GM20000 (cell line): ENCODE results near the gene MINDY3.

ENCODE experiments used
- DNase-seq: peaks from one replicate; pipeline ENCODE4 v3.0.0; 2012; ENCODE audit warnings: low spot score
- TF ChIP-seq, protein P1 (sequence below): IDR thresholded peaks from 2 replicates; pipeline ENCODE4 v1.5.1; 2012; ENCODE audit warnings: mild to moderate bottlenecking, control low read depth; ENCODE audit errors: extremely low read depth, missing control alignments

The MINDY3 gene

DNA sequence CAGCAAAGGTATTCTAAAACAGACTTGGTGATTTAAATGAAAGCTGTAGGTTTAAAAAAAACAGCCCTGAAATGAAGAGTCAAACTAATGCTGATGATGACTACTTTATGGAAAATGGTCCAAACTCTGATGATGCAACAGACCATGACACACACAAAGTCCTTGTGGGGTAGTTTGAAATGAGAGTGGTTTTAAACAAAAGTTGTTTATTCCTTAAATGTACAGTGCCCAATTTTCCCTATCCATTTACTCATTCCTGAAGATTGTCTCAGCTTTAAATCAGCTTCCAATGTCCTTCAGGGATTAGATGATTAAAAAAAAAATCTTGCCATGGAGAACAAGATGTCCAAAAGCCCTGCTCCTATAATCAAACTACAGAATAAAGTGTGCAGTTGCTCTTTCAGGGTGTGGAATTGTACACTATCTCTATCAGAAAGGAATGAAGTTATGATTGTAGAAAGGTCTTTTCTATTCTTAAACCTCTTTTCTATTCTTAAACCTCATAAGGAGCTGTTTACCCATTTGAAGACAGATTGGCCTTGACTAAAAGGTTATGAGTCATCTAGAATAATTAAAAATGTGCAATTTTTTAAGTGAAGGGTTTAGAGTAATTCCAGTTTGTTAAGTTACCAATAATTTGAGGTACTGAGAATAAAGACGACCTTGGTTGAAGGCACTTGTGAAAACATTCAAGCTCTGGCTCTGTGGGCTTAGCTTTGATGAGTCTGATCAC is 70.3 kb downstream of the MINDY3 start:
- DNase-seq, result no peak
- TF ChIP-seq, protein P1, sequence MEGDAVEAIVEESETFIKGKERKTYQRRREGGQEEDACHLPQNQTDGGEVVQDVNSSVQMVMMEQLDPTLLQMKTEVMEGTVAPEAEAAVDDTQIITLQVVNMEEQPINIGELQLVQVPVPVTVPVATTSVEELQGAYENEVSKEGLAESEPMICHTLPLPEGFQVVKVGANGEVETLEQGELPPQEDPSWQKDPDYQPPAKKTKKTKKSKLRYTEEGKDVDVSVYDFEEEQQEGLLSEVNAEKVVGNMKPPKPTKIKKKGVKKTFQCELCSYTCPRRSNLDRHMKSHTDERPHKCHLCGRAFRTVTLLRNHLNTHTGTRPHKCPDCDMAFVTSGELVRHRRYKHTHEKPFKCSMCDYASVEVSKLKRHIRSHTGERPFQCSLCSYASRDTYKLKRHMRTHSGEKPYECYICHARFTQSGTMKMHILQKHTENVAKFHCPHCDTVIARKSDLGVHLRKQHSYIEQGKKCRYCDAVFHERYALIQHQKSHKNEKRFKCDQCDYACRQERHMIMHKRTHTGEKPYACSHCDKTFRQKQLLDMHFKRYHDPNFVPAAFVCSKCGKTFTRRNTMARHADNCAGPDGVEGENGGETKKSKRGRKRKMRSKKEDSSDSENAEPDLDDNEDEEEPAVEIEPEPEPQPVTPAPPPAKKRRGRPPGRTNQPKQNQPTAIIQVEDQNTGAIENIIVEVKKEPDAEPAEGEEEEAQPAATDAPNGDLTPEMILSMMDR, result no peak

DNA sequence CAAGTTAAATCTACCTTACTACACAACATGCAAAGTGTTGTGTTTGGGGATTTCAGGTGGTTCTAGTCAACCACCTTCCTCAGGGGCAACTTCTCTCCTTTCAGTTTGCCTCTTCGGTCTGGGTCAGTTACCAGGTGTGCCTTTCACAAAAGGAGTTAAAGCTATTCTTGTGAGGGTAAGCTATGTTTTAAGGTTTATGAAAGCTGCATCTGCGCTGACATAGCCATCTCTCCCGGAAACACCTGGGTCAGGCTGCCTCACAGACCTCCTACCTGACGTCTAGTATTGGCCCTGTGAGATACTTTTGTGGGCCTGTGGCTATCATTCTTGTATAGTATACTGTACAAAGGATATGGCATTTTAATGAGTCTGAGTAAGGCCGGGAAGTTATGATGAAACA is 72.9 kb downstream of the MINDY3 start:
- TF ChIP-seq, protein P1, result no peak
- no peak for DNase-seq

DNA sequence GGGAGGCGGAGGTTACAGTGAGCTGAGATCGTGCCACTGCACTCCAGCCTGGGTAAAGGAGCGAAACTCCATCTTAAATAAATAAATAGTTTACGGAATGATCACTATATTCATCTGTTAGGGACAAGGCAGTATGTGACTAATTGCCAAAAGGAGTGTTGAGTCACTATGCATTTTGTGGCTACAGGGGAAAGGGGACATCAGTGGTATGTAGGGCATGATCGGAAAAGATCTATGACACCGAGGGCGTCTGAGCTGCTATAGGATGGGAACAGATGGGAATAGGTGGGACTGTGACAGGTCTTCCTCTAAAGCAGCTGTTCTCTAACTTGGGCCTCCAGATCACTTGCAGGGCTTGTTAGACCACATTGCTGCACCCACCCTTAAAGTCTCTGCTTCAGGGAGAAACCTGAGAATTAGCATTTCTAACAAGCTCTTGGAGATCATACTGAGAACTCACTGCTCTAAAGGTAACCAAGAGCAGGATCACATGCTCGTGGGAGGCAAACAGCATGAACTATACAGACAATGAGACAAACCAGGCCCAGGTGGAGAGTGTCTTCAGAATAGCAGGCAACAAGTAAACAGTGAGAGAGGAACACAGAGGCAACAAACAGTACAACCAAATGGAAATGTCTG is 75.5 kb downstream of the MINDY3 start:
- DNase-seq, result no peak
- TF ChIP-seq, protein P1, result no peak

DNA sequence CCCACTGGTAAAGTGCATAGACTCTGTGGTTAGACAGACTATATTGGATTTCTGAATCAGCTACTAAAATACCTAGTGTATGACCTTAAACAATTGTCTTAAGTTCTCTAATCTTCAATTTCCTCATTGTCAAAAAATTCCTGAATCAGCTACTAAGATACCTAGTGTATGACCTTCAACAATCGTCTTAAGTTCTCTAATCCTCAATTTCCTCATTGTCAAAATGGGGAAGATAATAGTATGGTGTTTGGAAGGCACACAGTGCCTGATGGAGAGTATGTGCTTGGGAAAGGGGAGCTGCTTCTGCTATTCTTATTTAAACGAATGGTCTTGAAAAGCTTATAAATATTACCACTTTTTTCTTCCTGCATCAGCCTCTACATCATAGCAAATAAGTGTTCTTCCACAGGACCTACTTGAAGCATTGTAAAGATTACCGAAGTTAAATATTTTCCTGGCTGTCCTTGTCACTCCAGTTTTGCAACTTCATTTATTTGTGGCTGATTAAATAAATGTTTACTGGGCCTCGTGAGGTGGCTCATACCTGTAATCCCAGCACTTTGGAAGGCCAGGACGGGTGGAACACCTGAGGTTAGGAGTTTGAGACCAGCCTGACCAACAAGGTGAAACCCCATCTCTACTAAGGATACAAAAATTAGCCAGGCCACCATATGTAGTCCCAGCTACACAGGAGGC is 76.2 kb downstream of the MINDY3 start:
- TF ChIP-seq, protein P1, result no peak
- DNase-seq, result no peak

DNA sequence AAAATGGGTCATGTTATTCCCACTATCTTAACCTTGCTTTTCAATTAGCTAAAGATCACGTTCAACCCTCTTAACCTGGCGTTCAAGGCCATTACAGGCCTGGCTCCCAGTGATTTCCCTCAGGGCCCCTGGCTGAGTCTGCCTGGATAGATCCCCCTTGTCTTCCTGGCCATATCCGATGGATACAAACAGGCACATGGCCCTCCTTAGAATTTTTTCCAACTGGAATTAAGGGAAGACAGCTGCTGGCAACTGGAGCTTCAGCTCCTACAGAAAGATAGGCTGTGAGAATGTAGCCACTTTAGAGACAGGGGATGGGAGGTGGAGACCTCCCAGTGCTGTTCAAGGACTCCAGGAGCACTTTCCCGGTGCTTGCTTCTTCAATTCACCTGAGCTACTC is 77.5 kb downstream of the MINDY3 start:
- DNase-seq, result no peak
- TF ChIP-seq, protein P1, result no peak

DNA sequence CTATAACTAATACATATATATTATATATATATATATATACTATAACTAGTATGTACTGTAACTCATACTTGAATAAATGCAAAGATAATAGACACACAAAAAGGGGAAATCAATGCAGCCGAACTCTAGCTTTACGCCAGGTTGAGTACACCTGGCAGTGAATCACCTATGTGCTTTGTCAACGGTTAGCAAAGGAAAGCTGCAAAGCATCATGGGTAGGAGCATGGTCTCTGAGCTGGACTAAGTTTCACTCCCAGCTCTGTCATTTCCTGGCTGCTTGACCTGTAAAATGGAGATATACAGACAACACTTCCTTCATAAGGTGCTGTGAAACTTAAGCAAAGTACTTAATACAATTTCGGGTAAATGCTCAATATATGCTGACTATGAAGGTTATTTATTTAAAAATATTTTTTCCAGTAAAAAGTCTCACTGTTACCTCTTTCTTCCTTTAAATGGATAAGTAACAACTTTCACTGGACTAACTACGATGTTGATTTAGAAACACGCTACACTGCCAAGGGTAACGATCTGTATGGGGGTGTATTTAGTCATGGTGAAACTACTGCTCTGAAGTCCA is 78.8 kb downstream of the MINDY3 start:
- no peak for DNase-seq
- TF ChIP-seq, protein P1, result no peak
